Measurements from ENCODE around the gene NEGR1.

Gene NEGR1

DNA sequence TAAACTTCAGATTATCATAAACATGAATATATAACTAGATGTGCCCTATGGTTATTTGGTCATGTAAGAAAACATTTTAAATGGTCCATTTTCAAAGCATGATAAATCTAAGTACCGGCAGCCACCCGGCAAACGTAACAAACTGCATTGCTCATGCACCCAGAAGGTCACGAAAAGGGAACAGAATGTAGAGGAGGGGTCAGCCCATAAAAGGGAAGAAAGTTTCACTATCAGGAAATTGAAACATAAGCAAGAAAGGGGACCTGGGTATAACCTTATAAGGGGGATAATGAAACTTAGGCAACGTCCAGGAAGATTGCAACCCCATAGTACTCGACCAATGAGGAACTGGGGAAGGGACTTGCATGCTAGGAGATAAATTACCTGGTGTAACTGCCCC, 780.3 kb downstream of the NEGR1 start:
- Histone ChIP-seq H3K9ac (ENCODE audit: low read depth, low read length, poor library complexity, severe bottlenecking) (no peak overlapping the region), H3K4me2 (ENCODE audit: low read depth, low read length, poor library complexity, severe bottlenecking) (no peak overlapping the region), H3K36me3 (ENCODE audit: insufficient read depth, low read length) (no peaks in the 10 kb centered on the region), H3K4me3 (ENCODE audit: low read length, poor library complexity, severe bottlenecking) (no peak overlapping the region), H3F3A (ENCODE audit: low read depth) (no peaks in the 10 kb centered on the region), H3K9me3 (ENCODE audit: insufficient read depth, low read depth, low read length) (no peaks in the 10 kb centered on the region), H3K4me1 (ENCODE audit: insufficient read depth, low read length, poor library complexity, severe bottlenecking) (no peaks in the 10 kb centered on the region), H2AFZ (ENCODE audit: low read length) (no peak overlapping the region), H3K27me3 (ENCODE audit: insufficient read depth, low read length, poor library complexity, severe bottlenecking) (no peaks in the 10 kb centered on the region), H3K9me2 (replicated peaks; ENCODE audit: low read depth, low read length) (no peaks in the 10 kb centered on the region), H3K79me2 (ENCODE audit: insufficient read depth, low read length) (no peaks in the 10 kb centered on the region), H4K20me1 (ENCODE audit: insufficient read depth, low read length, poor library complexity, severe bottlenecking) (no peaks in the 10 kb centered on the region)
- TF ChIP-seq, protein P1, sequence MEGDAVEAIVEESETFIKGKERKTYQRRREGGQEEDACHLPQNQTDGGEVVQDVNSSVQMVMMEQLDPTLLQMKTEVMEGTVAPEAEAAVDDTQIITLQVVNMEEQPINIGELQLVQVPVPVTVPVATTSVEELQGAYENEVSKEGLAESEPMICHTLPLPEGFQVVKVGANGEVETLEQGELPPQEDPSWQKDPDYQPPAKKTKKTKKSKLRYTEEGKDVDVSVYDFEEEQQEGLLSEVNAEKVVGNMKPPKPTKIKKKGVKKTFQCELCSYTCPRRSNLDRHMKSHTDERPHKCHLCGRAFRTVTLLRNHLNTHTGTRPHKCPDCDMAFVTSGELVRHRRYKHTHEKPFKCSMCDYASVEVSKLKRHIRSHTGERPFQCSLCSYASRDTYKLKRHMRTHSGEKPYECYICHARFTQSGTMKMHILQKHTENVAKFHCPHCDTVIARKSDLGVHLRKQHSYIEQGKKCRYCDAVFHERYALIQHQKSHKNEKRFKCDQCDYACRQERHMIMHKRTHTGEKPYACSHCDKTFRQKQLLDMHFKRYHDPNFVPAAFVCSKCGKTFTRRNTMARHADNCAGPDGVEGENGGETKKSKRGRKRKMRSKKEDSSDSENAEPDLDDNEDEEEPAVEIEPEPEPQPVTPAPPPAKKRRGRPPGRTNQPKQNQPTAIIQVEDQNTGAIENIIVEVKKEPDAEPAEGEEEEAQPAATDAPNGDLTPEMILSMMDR (conservative IDR thresholded peaks at IDR 0.05; ENCODE audit: low read length): no peak
- TF ChIP-seq EZH2phosphoT487 (IDR thresholded peaks at IDR 0.05; ENCODE audit: borderline replicate concordance): no peak

DNA sequence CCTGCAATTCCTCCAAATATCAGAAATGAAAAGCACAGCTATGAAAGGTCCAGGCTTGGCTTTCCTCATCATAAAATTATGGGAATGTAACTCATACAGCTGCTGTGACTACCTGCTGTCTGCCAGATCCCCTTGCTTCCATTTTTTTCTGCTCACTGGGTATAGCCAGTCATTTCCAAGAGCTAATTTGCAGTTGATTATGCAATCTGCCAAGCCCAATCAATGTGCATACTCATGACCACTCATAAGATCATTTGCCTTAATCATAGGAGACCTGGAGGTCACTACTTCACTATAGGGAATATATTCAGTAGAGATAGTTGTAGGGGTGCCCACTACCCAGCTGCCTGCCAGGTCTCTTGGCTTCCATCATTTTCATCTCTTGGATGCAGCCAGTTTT, 783.8 kb downstream of the NEGR1 start:
- no peaks in the 10 kb centered on the region for H3K9me3 ChIP-seq (ENCODE audit: insufficient read depth, low read depth, low read length)
- TF ChIP-seq, protein P1 (conservative IDR thresholded peaks at IDR 0.05; ENCODE audit: low read length): no peak
- no peak for TF ChIP-seq EZH2phosphoT487 (IDR thresholded peaks at IDR 0.05; ENCODE audit: borderline replicate concordance)
- no peaks in the 10 kb centered on the region for H3K79me2 ChIP-seq (ENCODE audit: insufficient read depth, low read length)
- no peak overlapping the region for H3K4me2 ChIP-seq (ENCODE audit: low read depth, low read length, poor library complexity, severe bottlenecking)
- no peaks in the 10 kb centered on the region for H3K4me1 ChIP-seq (ENCODE audit: insufficient read depth, low read length, poor library complexity, severe bottlenecking)
- no peaks in the 10 kb centered on the region for H3K9me2 ChIP-seq (replicated peaks; ENCODE audit: low read depth, low read length)
- H3K27me3 ChIP-seq (ENCODE audit: insufficient read depth, low read length, poor library complexity, severe bottlenecking): no peaks in the 10 kb centered on the region
- no peak overlapping the region for H2AFZ ChIP-seq (ENCODE audit: low read length)
- H3K4me3 ChIP-seq (ENCODE audit: low read length, poor library complexity, severe bottlenecking): no peak overlapping the region
- H4K20me1 ChIP-seq (ENCODE audit: insufficient read depth, low read length, poor library complexity, severe bottlenecking): no peaks in the 10 kb centered on the region
- H3F3A ChIP-seq (ENCODE audit: low read depth): no peaks in the 10 kb centered on the region
- H3K36me3 ChIP-seq (ENCODE audit: insufficient read depth, low read length): no peaks in the 10 kb centered on the region
- no peak overlapping the region for H3K9ac ChIP-seq (ENCODE audit: low read depth, low read length, poor library complexity, severe bottlenecking)

DNA sequence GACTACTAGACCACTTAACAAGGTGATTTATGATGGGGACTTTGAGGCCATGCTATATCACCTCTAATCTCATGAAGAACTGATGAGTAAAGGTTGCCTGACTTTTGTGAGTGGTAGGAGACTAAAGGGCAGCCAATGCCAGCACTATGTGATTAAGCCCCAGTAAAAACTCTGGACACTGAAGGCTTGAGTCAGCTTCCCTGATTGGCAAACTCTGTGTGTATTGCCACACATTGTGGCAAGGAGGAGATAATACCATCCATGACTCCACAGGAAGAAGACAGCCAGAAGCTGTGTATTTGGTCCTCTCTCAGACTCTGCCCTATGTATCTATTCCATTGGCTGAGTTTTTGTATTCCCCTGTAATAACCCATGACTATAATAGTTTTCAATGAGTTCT, 788.2 kb downstream of the NEGR1 start:
- H3K9ac ChIP-seq (ENCODE audit: low read depth, low read length, poor library complexity, severe bottlenecking): no peak overlapping the region
- no peak overlapping the region for H3K4me2 ChIP-seq (ENCODE audit: low read depth, low read length, poor library complexity, severe bottlenecking)
- no peaks in the 10 kb centered on the region for H3K9me3 ChIP-seq (ENCODE audit: insufficient read depth, low read depth, low read length)
- H3K4me3 ChIP-seq (ENCODE audit: low read length, poor library complexity, severe bottlenecking): no peak overlapping the region
- H3K27me3 ChIP-seq (ENCODE audit: insufficient read depth, low read length, poor library complexity, severe bottlenecking): no peaks in the 10 kb centered on the region
- H3K79me2 ChIP-seq (ENCODE audit: insufficient read depth, low read length): no peaks in the 10 kb centered on the region
- no peaks in the 10 kb centered on the region for H3K9me2 ChIP-seq (replicated peaks; ENCODE audit: low read depth, low read length)
- peaks cover 7% of the 10 kb centered on the region for H3K4me1 ChIP-seq (ENCODE audit: insufficient read depth, low read length, poor library complexity, severe bottlenecking)
- TF ChIP-seq EZH2phosphoT487 (IDR thresholded peaks at IDR 0.05; ENCODE audit: borderline replicate concordance): no peak
- TF ChIP-seq, protein P1 (conservative IDR thresholded peaks at IDR 0.05; ENCODE audit: low read length): no peak
- H4K20me1 ChIP-seq (ENCODE audit: insufficient read depth, low read length, poor library complexity, severe bottlenecking): no peaks in the 10 kb centered on the region
- no peaks in the 10 kb centered on the region for H3K36me3 ChIP-seq (ENCODE audit: insufficient read depth, low read length)
- H2AFZ ChIP-seq (ENCODE audit: low read length): no peak overlapping the region
- H3F3A ChIP-seq (ENCODE audit: low read depth): no peaks in the 10 kb centered on the region

Measured in Loucy (cell line).